K562 (cell line): ENCODE measurements around the gene COL24A1. TPM values are rescaled to one million over a fixed set of nuclear protein-coding genes. Genes with fewer than 3 reads are reported as not detected.

ENCODE experiments used
- ATAC-seq: fragments of 200-7000 bp; cut with Tn5 transposase; 3 replicates; pipeline ENCODE4 v1.9.1; 2020; ENCODE audit warnings: moderate library complexity
- BruUV-seq: library from RNA; stranded (reverse); fragments of 400-500 nt; replicated peaks from 2 replicates; lab custom pipeline; 2021; lab: Mats Ljungman, UMichigan
- CTCF ChIA-PET: fragments of 300-600 bp; formaldehyde crosslinking; extraction: SDS; loops from one replicate; lab custom pipeline; 2021; ENCODE audit warnings: low intra/inter-chr PET ratio; lab: Yijun Ruan, JAX
- POLR2A ChIA-PET: fragments of 300-600, 350-650 bp; sonication (Branson Sonifier 250); formaldehyde crosslinking; extraction: SDS; loops from one replicate; lab custom pipeline; 2021; ENCODE audit warnings: antibody characterized with exemption, inconsistent platforms; lab: Yijun Ruan, JAX
- DNase-seq, 4 experiments: peaks; one replicate each; pipeline versions ENCODE4 v3.0.0 to v3.0.0-alpha.2; 2011 to 2018; ENCODE audit warnings: low spot score in 3 of 4, mixed read lengths in 3 of 4; ENCODE audit errors: extremely low read depth in 1 of 4
- FAIRE-seq: peaks from 2 replicates; lab custom pipeline; 2011; peaks lifted over from hg19 to GRCh38; lab: Jason Lieb, UNC
- H2AFZ ChIP-seq: 2 replicates; pipeline ENCODE4 v1.6.0; 2011; ENCODE audit warnings: low read depth, low read length, control low read depth, inconsistent platforms
- H3K27ac ChIP-seq: fragments of 200-600 bp; 3 replicates; pipeline ENCODE4 v1.8.0; 2011; ENCODE audit warnings: low read depth, mild to moderate bottlenecking, control low read depth, inconsistent platforms, low read length, moderate library complexity, mixed read lengths; ENCODE audit errors: extremely low read depth
- H3K27me3 ChIP-seq, 2 experiments: fragments of 300-600 bp in 1 of 2; 2 replicates in 1 of 2; 3 replicates in 1 of 2; pipeline versions ENCODE4 v1.6.0 to v1.8.0; 2011; ENCODE audit warnings: inconsistent platforms in 2 of 2, low read length in 2 of 2, mild to moderate bottlenecking in 1 of 2, mixed read lengths in 1 of 2, moderate library complexity in 1 of 2; ENCODE audit not compliant: control insufficient read depth in 2 of 2, insufficient read depth in 2 of 2
- H3K36me3 ChIP-seq: fragments of 300-600 bp; 3 replicates; pipeline ENCODE4 v1.8.0; 2011; ENCODE audit warnings: mild to moderate bottlenecking, low read length, inconsistent platforms; ENCODE audit not compliant: control insufficient read depth, insufficient read depth
- H3K4me1 ChIP-seq, 2 experiments: fragments of 200-600 bp in 1 of 2; replicated peaks in 1 of 2; 2 replicates in 1 of 2; 3 replicates in 1 of 2; pipeline versions ENCODE4 v1.5.1 to v1.8.0; 2011; ENCODE audit warnings: inconsistent platforms in 2 of 2, low read length in 2 of 2, mild to moderate bottlenecking in 1 of 2, mixed read lengths in 1 of 2, moderate library complexity in 1 of 2; ENCODE audit not compliant: control insufficient read depth in 2 of 2, insufficient read depth in 2 of 2
- H3K4me2 ChIP-seq: 2 replicates; pipeline ENCODE4 v1.6.1; 2011; ENCODE audit warnings: low read length, control low read depth, inconsistent platforms, mixed read lengths; ENCODE audit not compliant: insufficient read depth
- H3K4me3 ChIP-seq: fragments of 200-600 bp; sonication (generic), shearing (Covaris generic); 2 replicates; pipeline ENCODE4 v1.5.1; 2016; ENCODE audit warnings: control low read depth, inconsistent platforms
- H3K79me2 ChIP-seq: fragments of 200-600 bp; 3 replicates; pipeline ENCODE4 v1.8.0; 2011; ENCODE audit warnings: low read length, inconsistent platforms; ENCODE audit not compliant: control insufficient read depth, insufficient read depth
- H3K9ac ChIP-seq, 2 experiments: 2 replicates each; pipeline versions ENCODE4 v1.6.0 to v1.6.1; 2011; ENCODE audit warnings: low read depth in 2 of 2, low read length in 2 of 2, control low read depth in 1 of 2, inconsistent platforms in 1 of 2, mild to moderate bottlenecking in 1 of 2, mixed read lengths in 1 of 2; ENCODE audit not compliant: insufficient read depth in 1 of 2
- H3K9me1 ChIP-seq: one replicate; pipeline ENCODE4 v1.6.0; 2011; ENCODE audit warnings: inconsistent platforms, mild to moderate bottlenecking, low read length, moderate library complexity; ENCODE audit not compliant: control insufficient read depth, insufficient read depth
- H3K9me3 ChIP-seq: replicated peaks from 2 replicates; pipeline ENCODE4 v1.5.1; 2011; ENCODE audit warnings: low read depth, low read length, inconsistent platforms; ENCODE audit not compliant: control insufficient read depth, insufficient read depth
- H4K20me1 ChIP-seq: replicated peaks from 2 replicates; pipeline ENCODE4 v1.6.1; 2011; ENCODE audit warnings: low read length, inconsistent platforms, mixed read lengths; ENCODE audit not compliant: control insufficient read depth, insufficient read depth
- ILF3 ChIP-seq: fragments of 450-650 bp; IDR thresholded peaks from 2 replicates; pipeline ENCODE4 v1.6.1; 2018; ENCODE audit warnings: antibody characterized with exemption, mild to moderate bottlenecking, moderate library complexity, borderline replicate concordance
- NUFIP1 ChIP-seq: fragments of 450-650 bp; IDR thresholded peaks from 2 replicates; pipeline ENCODE4 v1.6.1; 2018; ENCODE audit not compliant: partially characterized antibody
- PATZ1 ChIP-seq: fragments of 250-450 bp; sonication (Bioruptor Pico); IDR thresholded peaks from 2 replicates; pipeline ENCODE4 v1.5.0; 2020; ENCODE audit warnings: mild to moderate bottlenecking, borderline replicate concordance
- PCBP1 ChIP-seq: fragments of 200-400 bp; formaldehyde crosslinking; IDR thresholded peaks from 2 replicates; pipeline ENCODE4 v1.6.1; 2018; ENCODE audit warnings: mild to moderate bottlenecking, low read depth, low read length; ENCODE audit not compliant: poor library complexity, severe bottlenecking
- PHF20 ChIP-seq: fragments of 450-650 bp; IDR thresholded peaks from 2 replicates; pipeline ENCODE4 v1.6.1; 2018; ENCODE audit not compliant: partially characterized antibody
- PHF8 ChIP-seq: fragments of 200-600 bp; sonication (generic); IDR thresholded peaks from 2 replicates; pipeline ENCODE4 v1.6.1; 2012; ENCODE audit warnings: mixed run types, mild to moderate bottlenecking, inconsistent platforms, low read length, moderate library complexity, borderline replicate concordance
- PML ChIP-seq: IDR thresholded peaks from 2 replicates; pipeline ENCODE4 v1.6.1; 2012; ENCODE audit warnings: low read length, inconsistent platforms
- POLR2AphosphoS5 ChIP-seq: IDR thresholded peaks from 2 replicates; pipeline ENCODE4 v1.6.1; 2011; ENCODE audit warnings: mild to moderate bottlenecking, low read depth, low read length, moderate library complexity; ENCODE audit not compliant: control insufficient read depth, insufficient read depth
- ZNF785 ChIP-seq: fragments of 250-450 bp; sonication (Bioruptor Pico); IDR thresholded peaks from 2 replicates; pipeline ENCODE4 v1.4.0; 2020; ENCODE audit warnings: mild to moderate bottlenecking
- in situ Hi-C: fragments of 300-500 bp; cut with MboI; formaldehyde crosslinking; loops from 4 replicates; pipeline ENCODE4 v1.15.0; 2018; ENCODE audit warnings: inconsistent platforms, mixed read lengths
- intact Hi-C: fragments of 100-400 bp; cut with micrococcal nuclease; formaldehyde crosslinking; loops from 2 replicates; pipeline ENCODE4 v1.14.2; 2022
- polyA plus RNA-seq, 8 experiments: library from polyadenylated mRNA; depleted of rRNA in 4 of 8; stranded (reverse) in 5 of 8; unstranded in 3 of 8; fragments of >200 nt; fragmentation: Nextera tagmentation in 2 of 8; fragmentation: Illumina TruSeq in 1 of 8; extraction: Ambion mirVana in 2 of 8; extraction: Trizol in 1 of 8; gene quantifications; 2 replicates each; pipeline versions ENCODE4 v1.2.1 to v1.2.3, GENCODE V29; 2011 to 2014; ENCODE audit warnings: inconsistent platforms in 1 of 8, missing spikeins in 1 of 8
- total RNA-seq, 7 experiments: library from RNA; depleted of rRNA in 6 of 7; stranded (reverse); fragments of >200 nt in 6 of 7; fragmentation: Illumina TruSeq in 2 of 7; extraction: Trizol in 2 of 7; gene quantifications; 2 replicates each; pipeline versions ENCODE4 v1.2.1 to v1.2.3, GENCODE V29; 2011 to 2021; ENCODE audit warnings: low replicate concordance in 1 of 7

The COL24A1 gene
- total and polyA plus RNA-seq, 9 of the 15 experiments (the other 6 are each of a cell fraction or from before 2014, with no cell fraction given): 0.01 to 0.06 (median 0.03) TPM; not detected in 2

GRCh38 chr1:86151427-86151826, 5.1 kb downstream of the COL24A1 start (continued):
- no peak for TF ChIP-seq PATZ1
- no peak for TF ChIP-seq PHF20
- TF ChIP-seq NUFIP1: no peak
- no peak for TF ChIP-seq PCBP1
- no peak for TF ChIP-seq ZNF785 (CRISPR knock-in tag)
- TF ChIP-seq PML: no peak

- Histone ChIP-seq H3K27me3 (peaks cover 4 to 14% of the 10 kb centered on the region in 2 experiments; a peak in 3 of 5 replicates), H3K9me3 (no peaks in the 10 kb centered on the region), H2AFZ (no peak overlapping the region), H3K9me1 (no peaks in the 10 kb centered on the region), H3K36me3 (no peaks in the 10 kb centered on the region), H3K79me2 (no peaks in the 10 kb centered on the region), H3K4me1 (peaks cover 0 to under 1% of the 10 kb centered on the region in 2 experiments; a peak in 1 of 5 replicates), H3K27ac (no peak overlapping the region), H4K20me1 (no peaks in the 10 kb centered on the region), H3K4me3 (no peak overlapping the region), H3K4me2 (no peak overlapping the region), H3K9ac (no peak overlapping the region)
- ChIA-PET POLR2A (no interaction called here), CTCF (no interaction called here)
- in situ Hi-C loops: no loop called here
- no TSS peak for BruUV-seq
- FAIRE-seq (no peak), ATAC-seq (no peak), DNase-seq (no peak)
- intact Hi-C loops: no loop called here
- no peak for TF ChIP-seq ILF3
- TF ChIP-seq POLR2AphosphoS5: no peak
- TF ChIP-seq PHF8: no peak
Observed at GRCh38 chr1:86150553-86151055, 6.0 kb downstream of the COL24A1 start.
